Measurements from ENCODE around the gene FOXP1.
"Not testable (repeated sequence)": the region's sequence is repeated elsewhere in the genome, so short reads cannot be mapped to it uniquely, and the experiment has no call there.

FOXP1 gene

DNA sequence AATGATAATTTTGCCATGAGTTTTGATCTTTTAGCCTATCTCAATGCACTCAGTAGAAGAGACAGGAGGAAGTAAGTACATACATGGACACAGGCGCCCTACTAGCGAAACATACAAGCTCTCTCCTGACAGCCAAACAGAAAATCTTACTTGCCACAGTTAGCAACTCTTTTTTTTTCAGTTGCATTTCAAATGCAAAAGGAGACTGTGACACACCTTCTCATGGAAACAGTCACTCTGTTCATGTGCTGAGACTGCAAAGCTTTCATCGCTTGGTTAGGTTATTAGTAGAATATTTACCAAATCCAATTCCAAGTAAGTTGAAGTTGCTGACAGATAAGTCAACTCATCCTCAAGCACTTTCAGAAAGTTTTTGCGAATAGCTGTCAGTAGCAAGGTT lies 223.3 kb downstream of the FOXP1 start:
- DNase-seq = no peak

- DNase-seq = no peak
These were observed 225.3 kb downstream of the FOXP1 start for GRCh38 chr3:71358243-71358642.

DNA sequence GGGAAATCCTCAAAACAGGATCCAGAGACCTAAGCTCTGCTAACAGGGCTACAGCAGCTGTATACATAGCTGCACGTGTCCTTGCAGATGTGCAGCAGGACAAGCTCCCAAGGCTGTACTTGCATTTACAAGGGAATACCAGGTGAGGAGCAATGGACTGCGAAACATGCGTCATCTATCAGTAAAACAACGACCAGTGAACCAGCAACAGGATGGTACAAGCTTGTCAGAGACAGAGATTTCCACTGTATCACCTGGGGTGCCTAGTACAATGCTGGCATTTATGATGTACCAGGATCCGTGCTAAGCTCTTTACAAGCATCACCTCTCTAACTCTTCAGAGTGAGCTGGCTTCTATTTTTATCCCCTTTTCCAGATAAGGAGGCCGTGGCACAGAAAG lies 227.3 kb downstream of the FOXP1 start:
- DNase-seq = no peak

GRCh38 chr3:71355862-71356261 lies 227.7 kb downstream of the FOXP1 start:
- no peak for DNase-seq

- no peak for DNase-seq
These were observed 228.5 kb downstream of the FOXP1 start for GRCh38 chr3:71355037-71355436.

GRCh38 chr3:71351403-71352149 lies 232.0 kb downstream of the FOXP1 start:
- DNase-seq = no peak

GRCh38 chr3:71350998-71351397 lies 232.5 kb downstream of the FOXP1 start:
- DNase-seq = no peak

- DNase-seq = no peak
These were observed 234.7 kb downstream of the FOXP1 start for GRCh38 chr3:71348831-71349230.

GRCh38 chr3:71348001-71348632 lies 235.4 kb downstream of the FOXP1 start:
- no peak for DNase-seq

- DNase-seq = peak; percentile 17
These were observed 237.5 kb downstream of the FOXP1 start for GRCh38 chr3:71346061-71346460.

GRCh38 chr3:71345429-71346040 lies 238.0 kb downstream of the FOXP1 start:
- peak; percentile 52 for DNase-seq

DNA sequence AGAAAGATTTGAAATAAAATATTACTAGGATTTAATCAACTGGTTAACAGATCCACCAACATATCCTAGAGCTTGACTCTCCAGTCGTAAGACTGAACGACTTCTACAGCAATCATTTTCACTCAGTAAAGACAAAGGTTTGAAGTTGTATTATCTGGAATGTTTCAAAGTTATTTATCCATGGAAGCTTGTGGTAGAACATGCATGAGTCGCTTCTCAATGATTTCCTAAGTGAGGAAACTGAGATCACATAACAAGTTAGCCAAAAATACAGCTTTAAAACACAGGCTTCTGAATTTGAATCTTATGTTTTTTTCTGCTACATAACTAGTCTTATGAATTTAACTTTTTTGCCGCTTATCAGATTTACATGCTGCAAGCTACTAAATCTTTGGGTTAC lies 241.8 kb downstream of the FOXP1 start:
- DNase-seq = peak; percentile 91

GRCh38 chr3:71339049-71339448 lies 244.5 kb downstream of the FOXP1 start:
- no peak for DNase-seq

- DNase-seq = no peak
These were observed 250.7 kb downstream of the FOXP1 start for GRCh38 chr3:71332813-71333212.

GRCh38 chr3:71330909-71331308 lies 252.6 kb downstream of the FOXP1 start:
- no peak for DNase-seq

DNA sequence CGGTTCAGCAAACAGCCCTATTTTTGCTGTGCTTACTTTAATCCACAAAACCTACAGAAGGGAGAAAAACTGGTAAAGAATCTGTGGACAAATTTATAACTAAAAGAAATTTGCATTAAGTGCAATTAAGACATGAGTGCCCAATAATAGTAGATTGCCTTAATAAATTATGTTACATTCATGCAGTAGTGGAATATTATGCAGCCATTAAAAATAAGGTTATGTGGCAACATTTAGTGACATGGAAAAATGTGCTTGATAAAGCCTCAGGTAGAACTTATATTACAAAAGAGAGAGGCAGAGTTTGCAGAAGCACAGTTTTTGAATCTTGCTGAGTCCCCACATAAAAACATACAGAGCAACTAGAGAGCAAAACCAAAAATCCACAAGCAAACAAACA lies 253.0 kb downstream of the FOXP1 start:
- no peak for DNase-seq

- no peak for DNase-seq
These were observed 253.7 kb downstream of the FOXP1 start for GRCh38 chr3:71329817-71330216.

GRCh38 chr3:71328926-71329325 lies 254.6 kb downstream of the FOXP1 start:
- no peak for DNase-seq

- DNase-seq = no peak
These were observed 255.6 kb downstream of the FOXP1 start for GRCh38 chr3:71327936-71328335.

GRCh38 chr3:71325715-71326114 lies 257.8 kb downstream of the FOXP1 start:
- no peak for DNase-seq

- not testable (repeated sequence) for DNase-seq
These were observed 259.3 kb downstream of the FOXP1 start for GRCh38 chr3:71324224-71324623.

- no peak for DNase-seq
These were observed 260.0 kb downstream of the FOXP1 start for GRCh38 chr3:71323558-71323957.

- DNase-seq = no peak
These were observed 261.4 kb downstream of the FOXP1 start for GRCh38 chr3:71322154-71322553.

DNA sequence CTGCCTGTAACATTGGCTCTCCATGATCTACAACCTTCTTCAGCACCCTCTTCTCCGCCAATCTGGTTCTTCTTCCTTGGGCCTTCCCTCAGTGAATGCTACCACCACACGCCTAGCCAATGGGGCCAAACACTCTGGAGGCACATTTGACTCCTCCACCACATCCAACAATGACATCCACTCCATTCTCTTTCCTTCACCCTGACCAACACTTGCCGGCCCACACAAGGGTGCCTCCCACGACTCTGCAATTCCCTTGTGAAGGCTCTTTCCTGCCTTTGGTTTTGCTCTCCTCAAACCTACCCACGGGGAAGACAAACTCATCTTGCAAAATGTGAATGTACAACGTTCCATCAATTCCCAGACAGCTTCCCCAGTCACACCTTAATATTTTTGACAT lies 263.8 kb downstream of the FOXP1 start:
- no peak for DNase-seq
